ENCODE results near the gene DCST1.

- TF ChIP-seq ZFX (IDR thresholded peaks at IDR 0.05; ENCODE audit: borderline replicate concordance) (no peak), CTCF (IDR thresholded peaks at IDR 0.05) (no peak)
These were observed 52.0 kb downstream of the DCST1 start for GRCh38 chr1:155085504-155086127.
